GM21717 (cell line): ENCODE data around the gene KRT36.

Experiments
- ATAC-seq: cut with Tn5 transposase; IDR thresholded peaks from one replicate; pipeline ENCODE4 v1.9.1; 2021; ENCODE audit warnings: mild to moderate bottlenecking, moderate library complexity; ENCODE audit not compliant: unreplicated experiment

Gene KRT36

GRCh38 chr17:41444186-41444585 is 45.5 kb downstream of the KRT36 start:
- no peak for ATAC-seq

GRCh38 chr17:41442739-41443138 is 47.0 kb downstream of the KRT36 start:
- ATAC-seq, result no peak

GRCh38 chr17:41440531-41441033 is 49.1 kb downstream of the KRT36 start, which contains the start of gene KRT38:
KRT38 (minus strand) TSS chr17:41440983; CDS start chr17:41440921, 62 bp downstream.
- ATAC-seq, result no peak

GRCh38 chr17:41439375-41439774 is 50.3 kb downstream of the KRT36 start:
- no peak for ATAC-seq

- ATAC-seq, result no peak
Observed at GRCh38 chr17:41437769-41438168, 51.9 kb downstream of the KRT36 start.

- ATAC-seq, result no peak
Observed at GRCh38 chr17:41437254-41437653, 52.5 kb downstream of the KRT36 start.
